ENCODE data around the gene CEP250. TPM values are rescaled to one million over a fixed set of nuclear protein-coding genes. Genes with fewer than 3 reads are reported as not detected.
"Not testable (repeated sequence)": the region's sequence is repeated elsewhere in the genome, so short reads cannot be mapped to it uniquely, and the experiment has no call there.

Gene CEP250
- total RNA-seq, 2 experiments from 2014 or later = 82.9 to 84.5 TPM

DNA sequence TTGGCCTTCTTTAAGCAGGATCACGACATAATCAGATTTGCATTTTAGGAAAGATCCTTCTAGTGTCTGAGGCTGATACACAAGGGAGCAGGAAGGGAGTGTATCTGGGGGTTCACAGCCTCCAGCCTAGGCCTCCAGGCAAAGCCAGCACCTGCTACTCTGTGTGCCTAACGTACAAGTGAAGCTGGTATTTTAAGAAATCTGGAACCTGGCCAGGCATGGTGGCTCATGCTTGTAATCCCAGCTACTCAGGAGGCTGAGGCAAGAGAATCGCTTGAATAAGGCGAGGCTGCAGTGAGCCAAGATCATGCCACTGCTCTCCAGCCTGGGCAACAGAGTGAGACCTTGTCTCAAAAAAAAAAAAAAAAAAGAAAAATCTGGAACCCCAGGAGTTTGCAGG is 100.1 kb downstream of the CEP250 start:
- H3K9me3 Mint-ChIP-seq; H3K27ac Mint-ChIP-seq; DNase-seq; POLR2A ChIA-PET; H3K36me3 Mint-ChIP-seq; H3K4me1 Mint-ChIP-seq; H3K27me3 Mint-ChIP-seq; ATAC-seq (ENCODE audit: low read depth); H3K4me3 Mint-ChIP-seq: not testable (repeated sequence)

DNA sequence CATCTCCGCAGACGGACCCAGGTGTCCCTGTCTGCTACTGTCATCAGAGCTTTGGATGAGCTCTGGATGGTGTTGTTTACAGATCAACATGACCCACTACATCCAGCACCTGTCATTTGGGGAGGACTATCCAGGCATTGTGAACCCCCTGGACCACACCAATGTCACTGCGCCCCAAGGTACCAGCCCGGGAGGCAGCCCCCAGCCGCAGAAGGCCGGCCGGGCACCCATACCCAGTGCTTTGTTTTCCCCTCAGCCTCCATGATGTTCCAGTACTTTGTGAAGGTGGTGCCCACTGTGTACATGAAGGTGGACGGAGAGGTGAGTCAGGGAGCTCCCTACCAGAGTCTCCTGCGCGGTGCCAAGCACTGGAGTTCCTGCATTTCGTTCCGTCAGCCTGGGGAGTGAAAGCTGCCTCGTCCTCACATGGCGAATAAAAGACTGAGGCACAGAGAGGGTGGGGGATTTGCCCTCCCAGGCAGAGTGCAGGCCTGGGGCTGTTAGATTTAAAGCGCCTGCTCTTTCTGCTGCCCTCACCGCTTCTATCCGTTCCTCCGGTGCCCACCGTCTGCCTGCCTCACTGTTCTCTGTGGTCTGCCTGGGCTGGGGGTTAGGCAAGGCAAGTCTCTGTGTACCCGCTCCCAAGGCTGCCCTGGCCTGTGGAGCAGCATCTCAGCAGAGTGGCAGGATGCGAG is 100.7 kb downstream of the CEP250 start:
- Mint-ChIP-seq H3K4me3 (no peak overlapping the region), H3K27me3 (no peaks in the 10 kb centered on the region), H3K4me1 (no peaks in the 10 kb centered on the region), H3K27ac (no peak overlapping the region), H3K9me3 (no peaks in the 10 kb centered on the region), H3K36me3 (peaks cover 4% of the 10 kb centered on the region)
- DNase-seq (no peak), ATAC-seq (ENCODE audit: low read depth) (no peak)
- POLR2A ChIA-PET = interaction anchor here (0.6 kb wide), 1 partner anchor 150 kb away, joined by 3 read pairs; no protein-coding TSS in a partner anchor

DNA sequence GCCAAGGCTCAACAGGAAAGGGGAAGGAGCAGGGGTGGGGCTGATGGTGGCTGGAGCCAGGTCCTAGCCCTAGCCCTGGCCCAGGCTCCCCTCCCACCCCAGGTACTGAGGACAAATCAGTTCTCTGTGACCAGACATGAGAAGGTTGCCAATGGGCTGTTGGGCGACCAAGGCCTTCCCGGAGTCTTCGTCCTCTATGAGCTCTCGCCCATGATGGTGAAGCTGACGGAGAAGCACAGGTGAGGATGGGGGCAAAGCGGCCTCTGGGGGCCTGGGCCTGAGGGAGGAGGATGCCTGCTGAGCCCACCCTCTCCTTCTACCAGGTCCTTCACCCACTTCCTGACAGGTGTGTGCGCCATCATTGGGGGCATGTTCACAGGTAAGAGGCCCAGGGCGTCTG is 101.5 kb downstream of the CEP250 start:
- H3K4me3 Mint-ChIP-seq = no peak overlapping the region
- no peaks in the 10 kb centered on the region for H3K27me3 Mint-ChIP-seq
- no peaks in the 10 kb centered on the region for H3K4me1 Mint-ChIP-seq
- peaks cover 4% of the 10 kb centered on the region for H3K36me3 Mint-ChIP-seq
- POLR2A ChIA-PET = no interaction called here
- H3K9me3 Mint-ChIP-seq = no peaks in the 10 kb centered on the region
- no peak for ATAC-seq (ENCODE audit: low read depth)
- DNase-seq = no peak
- no peak overlapping the region for H3K27ac Mint-ChIP-seq

DNA sequence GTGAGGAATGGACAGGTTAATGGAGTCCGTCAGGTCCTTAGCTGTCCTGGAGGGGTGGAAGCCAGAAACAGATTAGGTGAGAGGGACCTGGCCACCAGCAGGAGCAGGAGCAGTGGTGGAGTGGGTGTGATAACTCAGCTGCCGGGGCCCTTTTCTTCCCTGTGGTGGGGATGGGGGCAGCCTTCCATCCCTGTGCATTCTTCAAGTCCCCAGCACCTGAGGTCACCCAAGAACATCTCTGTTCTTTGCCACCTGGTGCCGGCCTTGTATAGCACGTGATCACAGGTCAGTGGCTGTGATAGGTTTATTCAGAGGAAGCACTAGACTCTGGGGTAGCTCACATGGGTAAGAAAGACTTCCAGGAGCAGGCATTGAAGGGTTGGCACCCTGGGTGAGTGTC is 103.1 kb downstream of the CEP250 start:
- ATAC-seq (ENCODE audit: low read depth) = no peak
- POLR2A ChIA-PET = no interaction called here
- DNase-seq = no peak
- no peak overlapping the region for H3K27ac Mint-ChIP-seq
- H3K27me3 Mint-ChIP-seq = no peaks in the 10 kb centered on the region
- H3K4me3 Mint-ChIP-seq = no peak overlapping the region
- no peaks in the 10 kb centered on the region for H3K9me3 Mint-ChIP-seq
- no peaks in the 10 kb centered on the region for H3K4me1 Mint-ChIP-seq
- H3K36me3 Mint-ChIP-seq = peaks cover 4% of the 10 kb centered on the region

DNA sequence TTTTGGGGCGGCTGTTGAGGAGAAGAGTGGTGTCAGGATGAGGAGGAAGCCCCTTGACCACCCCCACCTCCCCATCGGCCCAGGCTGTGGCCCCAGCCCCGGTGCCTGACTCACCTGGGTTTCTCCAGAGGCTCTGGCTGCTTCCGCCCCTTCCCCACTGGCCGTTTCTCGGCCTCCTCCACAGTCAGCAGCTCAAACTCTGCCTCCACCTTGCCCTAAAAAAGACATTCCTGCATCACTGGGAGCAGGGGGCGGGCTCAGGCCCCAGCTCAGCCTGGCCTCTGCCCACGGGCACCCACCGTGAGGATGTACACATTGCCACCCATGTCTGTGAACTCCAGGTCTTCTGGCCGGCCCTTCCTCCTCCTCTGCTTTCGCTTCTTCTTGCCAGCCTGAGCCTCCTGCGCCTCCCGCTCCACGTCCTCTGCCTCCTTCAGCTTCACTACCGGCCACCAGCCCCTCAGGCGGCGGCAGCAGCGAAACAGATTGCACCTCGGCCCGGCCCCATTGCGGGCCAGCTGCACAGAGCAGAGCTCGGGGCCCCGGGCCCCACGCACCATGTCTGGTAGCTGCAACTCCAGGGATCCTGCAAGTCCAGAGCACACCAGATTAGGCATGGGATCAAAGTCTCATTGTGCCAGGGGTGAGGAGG is 103.8 kb downstream of the CEP250 start:
- ATAC-seq (ENCODE audit: low read depth) (no peak), DNase-seq (no peak)
- Mint-ChIP-seq H3K4me1 (no peaks in the 10 kb centered on the region), H3K9me3 (no peaks in the 10 kb centered on the region), H3K27ac (no peak overlapping the region), H3K27me3 (no peaks in the 10 kb centered on the region), H3K36me3 (peaks cover 4% of the 10 kb centered on the region), H3K4me3 (no peak overlapping the region)
- POLR2A ChIA-PET = no interaction called here

DNA sequence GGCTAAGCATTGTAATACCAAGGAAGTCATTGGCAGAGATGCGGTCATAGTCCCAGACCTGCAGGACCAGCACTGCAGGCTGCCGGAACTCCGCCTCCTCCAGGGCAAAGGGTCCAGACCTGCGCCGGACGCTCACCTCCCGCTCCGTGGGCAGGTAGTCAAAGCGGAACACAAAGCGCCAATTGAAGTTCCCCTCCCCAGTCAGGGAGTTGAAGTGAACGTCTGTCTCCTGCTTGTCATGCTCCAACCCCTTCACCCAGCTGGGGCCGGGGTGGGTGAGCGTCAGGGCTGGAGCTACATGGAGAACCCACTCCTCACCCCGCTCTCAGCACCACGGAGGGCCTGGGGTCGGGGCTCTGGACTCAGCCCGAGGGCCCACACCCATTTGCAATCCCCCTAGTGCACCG is 104.7 kb downstream of the CEP250 start:
- ATAC-seq (ENCODE audit: low read depth) (no peak), DNase-seq (no peak)
- POLR2A ChIA-PET = no interaction called here
- Mint-ChIP-seq H3K27ac (no peak overlapping the region), H3K9me3 (no peaks in the 10 kb centered on the region), H3K27me3 (no peaks in the 10 kb centered on the region), H3K4me1 (no peaks in the 10 kb centered on the region), H3K36me3 (no peaks in the 10 kb centered on the region), H3K4me3 (no peak overlapping the region)

DNA sequence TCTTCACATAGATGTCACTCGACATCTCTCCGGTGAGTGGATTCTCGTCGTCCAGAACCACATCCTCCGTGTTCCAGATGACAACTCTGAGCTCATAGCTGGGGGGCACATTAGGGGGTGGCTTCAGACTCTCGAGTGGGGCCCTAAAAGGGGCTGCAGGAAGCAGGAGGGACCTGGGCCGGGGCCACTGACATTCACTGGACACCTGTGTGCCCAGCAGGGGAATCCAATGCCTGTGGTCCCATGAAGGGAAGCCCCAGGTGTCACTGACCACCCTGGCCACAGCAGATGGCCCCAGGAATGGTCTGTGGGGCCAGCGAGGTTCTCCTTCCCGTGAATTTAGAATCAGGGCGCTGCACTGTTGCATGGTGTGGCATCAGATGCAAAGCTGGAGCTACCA is 105.1 kb downstream of the CEP250 start:
- H3K27ac Mint-ChIP-seq = no peak overlapping the region
- DNase-seq (no peak), ATAC-seq (ENCODE audit: low read depth) (no peak)
- H3K4me1 Mint-ChIP-seq = no peaks in the 10 kb centered on the region
- H3K9me3 Mint-ChIP-seq = no peaks in the 10 kb centered on the region
- H3K36me3 Mint-ChIP-seq = no peaks in the 10 kb centered on the region
- H3K27me3 Mint-ChIP-seq = no peaks in the 10 kb centered on the region
- H3K4me3 Mint-ChIP-seq = no peak overlapping the region
- POLR2A ChIA-PET = no interaction called here

DNA sequence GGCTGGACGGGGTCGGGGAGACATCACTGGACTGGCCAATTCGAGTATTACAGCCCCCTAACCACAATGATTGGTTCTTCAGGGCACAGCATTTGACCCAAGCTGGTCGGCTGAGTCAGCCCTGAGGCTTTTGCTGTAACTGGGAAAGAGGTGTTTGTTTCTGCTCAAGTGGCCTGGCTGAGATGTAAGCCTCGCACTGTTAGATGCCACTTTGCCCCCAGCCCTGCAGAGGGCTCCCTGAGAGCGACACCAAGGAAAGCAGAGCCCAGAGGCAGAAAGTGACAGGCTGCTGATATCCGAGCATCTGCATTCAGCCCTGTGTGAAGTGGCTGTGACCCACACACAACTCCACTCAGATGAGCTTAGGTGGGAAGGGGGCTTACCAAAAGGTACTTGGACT is 105.9 kb downstream of the CEP250 start:
- POLR2A ChIA-PET = no interaction called here
- Mint-ChIP-seq H3K4me1 (no peaks in the 10 kb centered on the region), H3K36me3 (no peaks in the 10 kb centered on the region), H3K4me3 (no peak overlapping the region), H3K27me3 (peaks cover 3% of the 10 kb centered on the region), H3K27ac (no peak overlapping the region), H3K9me3 (no peaks in the 10 kb centered on the region)
- no peak for DNase-seq
- no peak for ATAC-seq (ENCODE audit: low read depth)

DNA sequence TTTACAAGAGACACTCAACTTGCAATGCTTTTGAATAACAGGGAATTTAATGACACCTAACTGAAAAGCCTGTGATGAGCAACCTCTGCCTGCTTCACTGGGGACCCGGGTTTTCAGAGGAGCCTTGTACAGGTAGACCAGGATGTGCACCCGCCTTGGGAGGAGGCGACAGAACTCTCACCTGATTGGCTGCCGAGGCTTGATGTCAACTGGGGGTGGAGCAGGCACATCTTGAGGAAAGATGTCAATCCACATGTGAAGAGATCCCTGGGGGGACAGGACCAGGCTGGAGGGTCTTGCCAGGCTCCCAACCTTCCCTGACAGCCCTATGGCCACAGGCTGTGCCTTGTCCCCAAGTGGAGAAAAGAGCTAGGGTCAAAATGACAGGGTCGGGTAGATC is 106.3 kb downstream of the CEP250 start:
- peaks cover 6% of the 10 kb centered on the region for H3K27me3 Mint-ChIP-seq
- ATAC-seq (ENCODE audit: low read depth) (no peak), DNase-seq (no peak)
- no peak overlapping the region for H3K4me3 Mint-ChIP-seq
- H3K36me3 Mint-ChIP-seq = no peaks in the 10 kb centered on the region
- no peaks in the 10 kb centered on the region for H3K9me3 Mint-ChIP-seq
- H3K27ac Mint-ChIP-seq = no peak overlapping the region
- POLR2A ChIA-PET = no interaction called here
- no peaks in the 10 kb centered on the region for H3K4me1 Mint-ChIP-seq

DNA sequence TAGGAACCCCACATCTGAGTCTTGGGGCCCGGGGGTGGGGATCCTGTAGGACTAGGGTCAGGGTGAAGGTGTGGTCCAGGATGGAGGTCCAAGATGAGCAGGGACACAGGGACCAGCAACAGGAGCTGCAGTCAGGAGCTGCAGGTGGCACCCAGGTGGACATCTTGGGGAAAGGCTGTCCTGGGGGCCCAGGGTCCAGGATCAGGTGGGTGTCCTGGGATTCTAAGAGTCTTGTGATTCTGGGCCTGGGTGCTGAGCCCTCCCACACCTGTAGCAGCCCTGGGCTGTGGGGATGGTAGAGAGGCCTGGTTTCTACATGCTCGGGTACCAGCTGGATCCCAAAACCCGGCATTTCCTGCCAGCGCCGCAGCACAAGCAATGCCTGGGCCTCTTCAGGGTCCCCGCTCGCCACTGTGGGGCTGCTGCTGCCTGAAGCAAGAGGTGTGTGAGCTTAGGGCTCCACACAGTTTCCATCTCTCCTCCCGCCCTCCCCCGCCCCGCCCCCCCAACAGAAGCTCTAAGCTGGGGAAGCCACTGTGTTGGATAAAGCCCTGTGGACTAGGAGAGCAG is 107.2 kb downstream of the CEP250 start:
- ATAC-seq (ENCODE audit: low read depth) (no peak), DNase-seq (no peak)
- Mint-ChIP-seq H3K27me3 (peaks cover 12% of the 10 kb centered on the region), H3K4me1 (no peaks in the 10 kb centered on the region), H3K9me3 (no peaks in the 10 kb centered on the region), H3K27ac (no peak overlapping the region), H3K4me3 (no peak overlapping the region), H3K36me3 (no peaks in the 10 kb centered on the region)
- POLR2A ChIA-PET = no interaction called here

DNA sequence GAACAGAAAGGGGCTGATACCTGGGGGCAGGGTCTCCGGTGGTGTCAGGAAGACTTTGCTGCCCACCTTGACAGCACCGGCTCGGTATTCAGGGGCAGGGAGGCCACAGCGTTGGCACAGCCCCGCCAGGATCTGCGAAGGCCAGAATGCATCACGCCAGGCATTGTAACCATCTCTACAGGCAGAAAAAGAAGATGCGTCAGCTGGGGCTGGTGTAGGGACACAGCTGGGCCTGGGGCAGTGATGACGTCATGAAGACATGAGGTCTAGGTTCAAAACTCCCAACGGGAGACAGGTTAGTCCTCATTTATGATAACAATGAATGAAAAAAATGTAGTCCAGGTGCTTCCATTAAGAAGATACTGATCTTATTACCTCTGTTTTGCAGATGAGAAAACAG is 108.4 kb downstream of the CEP250 start:
- ATAC-seq (ENCODE audit: low read depth) = no peak
- Mint-ChIP-seq H3K9me3 (no peaks in the 10 kb centered on the region), H3K27ac (no peak overlapping the region), H3K27me3 (peaks cover 12% of the 10 kb centered on the region), H3K36me3 (no peaks in the 10 kb centered on the region), H3K4me1 (peaks cover 1% of the 10 kb centered on the region), H3K4me3 (no peak overlapping the region)
- POLR2A ChIA-PET = no interaction called here
- no peak for DNase-seq

DNA sequence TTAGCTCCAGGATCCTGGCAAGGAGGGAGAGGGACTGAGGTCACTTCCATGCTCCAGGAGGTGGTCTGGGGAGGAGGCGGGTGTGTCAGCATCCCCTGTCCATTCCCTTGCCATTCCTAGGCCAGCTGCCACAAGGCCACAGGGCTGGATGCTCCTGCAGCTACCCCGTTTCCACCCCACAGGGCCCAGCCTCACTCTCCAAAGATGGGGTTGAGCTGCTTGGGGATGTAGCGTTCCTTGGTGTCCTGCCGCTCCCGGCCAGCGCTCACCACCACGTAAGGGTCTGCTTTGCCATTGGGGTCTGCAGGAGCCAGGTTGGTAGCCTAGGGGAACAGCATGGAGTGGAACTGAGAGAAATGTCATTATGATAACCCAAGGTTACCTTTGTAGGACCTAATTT is 109.5 kb downstream of the CEP250 start:
- DNase-seq (no peak), ATAC-seq (ENCODE audit: low read depth) (no peak)
- H3K27ac Mint-ChIP-seq = no peak overlapping the region
- POLR2A ChIA-PET = no interaction called here
- H3K4me1 Mint-ChIP-seq = peaks cover 1% of the 10 kb centered on the region
- no peaks in the 10 kb centered on the region for H3K36me3 Mint-ChIP-seq
- no peaks in the 10 kb centered on the region for H3K9me3 Mint-ChIP-seq
- no peak overlapping the region for H3K4me3 Mint-ChIP-seq
- H3K27me3 Mint-ChIP-seq = peaks cover 12% of the 10 kb centered on the region

DNA sequence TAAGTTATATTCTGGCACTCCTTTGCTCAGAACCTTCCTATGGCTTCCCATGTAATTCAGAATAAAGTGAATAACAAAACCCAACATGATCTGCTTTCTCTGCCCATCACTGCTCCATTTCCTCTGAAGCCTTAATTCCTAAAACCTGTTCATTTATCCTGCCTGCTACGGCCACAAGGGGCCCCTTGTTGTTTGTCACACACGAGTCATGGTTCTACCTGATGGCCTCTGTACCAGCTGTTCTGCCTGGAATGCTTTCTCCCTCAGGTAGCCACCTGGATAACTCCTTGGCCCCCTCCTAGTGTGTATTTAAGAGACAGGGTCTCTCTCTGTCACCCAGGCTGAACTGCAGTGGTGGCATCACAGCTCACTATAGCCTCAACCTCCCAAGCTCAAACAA is 113.2 kb downstream of the CEP250 start:
- no peak for ATAC-seq (ENCODE audit: low read depth)
- Mint-ChIP-seq H3K4me1 (peaks cover 1% of the 10 kb centered on the region), H3K27me3 (peaks cover 15% of the 10 kb centered on the region), H3K9me3 (peaks cover 3% of the 10 kb centered on the region), H3K27ac (no peak overlapping the region), H3K4me3 (no peak overlapping the region), H3K36me3 (no peaks in the 10 kb centered on the region)
- POLR2A ChIA-PET = no interaction called here
- no peak for DNase-seq
